NCI-H1092 (cell line): Measurements from ENCODE around the gene POLR3C.
A peak's percentile ranks its signal among the peaks of the same experiment; 100 is the strongest.
"Not testable (repeated sequence)": the region's sequence is repeated elsewhere in the genome, so short reads cannot be mapped to it uniquely, and the experiment has no call there.

Source experiments
- DNase-seq: peaks from one replicate; lab custom pipeline; 2025; lab: John Stamatoyannopoulos, UW

Gene POLR3C

DNA sequence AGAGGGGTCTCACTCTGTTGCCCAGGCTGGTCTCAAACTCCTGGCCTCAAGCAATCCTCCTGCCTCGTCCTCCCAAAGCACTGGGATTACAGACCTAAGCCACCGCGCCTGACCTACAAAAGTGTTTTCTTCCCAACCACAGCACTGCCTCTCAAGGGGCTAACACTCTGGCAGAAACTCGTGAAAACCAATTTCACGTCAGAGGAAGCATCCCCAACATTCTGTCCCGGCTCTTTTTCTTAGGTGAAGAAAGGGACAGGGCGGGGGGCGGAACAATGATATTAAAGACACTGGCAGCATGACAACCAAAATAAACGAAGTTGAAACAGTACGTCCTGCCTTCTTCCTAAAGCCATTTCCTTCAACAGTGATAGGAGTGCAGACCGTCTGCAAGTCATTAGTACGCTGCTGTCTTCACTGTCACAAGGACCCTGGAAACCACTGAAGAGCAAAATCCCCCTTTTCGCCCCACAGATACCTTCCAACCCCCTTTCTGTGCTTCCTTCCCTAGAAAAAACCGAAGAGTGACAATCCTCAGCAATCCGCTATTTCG lies 1.1 kb upstream of the POLR3C start:
- not testable (repeated sequence) for DNase-seq

DNA sequence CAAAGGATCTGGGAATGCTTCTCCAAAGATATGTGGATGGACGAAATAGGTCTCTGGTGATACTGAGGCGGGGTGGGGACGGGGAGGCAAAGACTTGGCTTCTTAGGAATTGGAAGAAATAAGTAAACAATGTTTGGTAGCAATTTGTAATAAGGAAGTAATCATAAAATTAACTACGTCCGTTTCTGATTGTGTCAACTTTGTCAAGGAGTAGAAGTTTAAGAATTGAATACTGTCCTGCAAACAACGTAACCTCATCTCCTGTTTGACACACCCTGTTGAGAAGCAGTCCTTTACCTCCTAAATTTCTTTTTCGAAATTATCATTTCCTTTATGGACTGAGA lies 471 bp downstream of the POLR3C start:
- DNase-seq = no peak

DNA sequence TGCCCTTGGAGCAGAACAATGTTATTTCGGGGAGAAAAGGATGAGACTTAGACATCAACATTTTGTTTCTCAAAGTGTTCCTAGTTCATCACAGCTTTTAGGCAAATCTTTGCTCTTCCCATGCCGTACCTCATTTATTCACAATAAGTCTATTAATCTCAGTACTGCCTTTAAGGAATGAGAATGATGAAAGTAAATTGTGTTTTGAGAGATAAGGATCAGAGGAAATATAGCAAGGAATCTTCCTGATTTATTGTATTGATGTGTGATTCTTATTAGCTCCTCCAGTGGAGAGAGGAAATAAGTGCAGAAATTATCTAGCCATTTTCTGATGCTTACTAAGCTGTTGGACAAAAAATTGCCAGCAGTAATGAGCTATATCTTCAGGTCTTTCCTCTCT lies 2.0 kb downstream of the POLR3C start:
- no peak for DNase-seq

DNA sequence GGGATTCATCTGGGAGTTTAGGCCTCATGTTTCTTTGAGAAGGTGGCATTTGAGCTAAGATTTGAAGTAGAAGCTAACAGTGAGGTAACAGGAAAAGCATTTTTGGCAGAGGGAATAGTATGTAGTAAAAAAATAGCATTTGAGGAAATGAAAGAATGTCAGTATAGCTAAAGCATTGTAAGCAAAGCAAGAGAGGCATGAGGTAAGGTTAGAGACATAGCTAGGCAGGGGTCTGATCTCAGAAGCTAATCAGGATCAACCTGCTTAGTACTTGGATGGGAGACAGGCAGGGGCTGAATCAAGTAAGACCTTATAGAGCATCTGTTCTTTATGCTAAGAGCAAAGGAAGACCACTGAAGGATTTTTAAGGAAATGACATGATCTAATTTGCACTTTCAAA lies 4.0 kb downstream of the POLR3C start:
- DNase-seq = no peak

DNA sequence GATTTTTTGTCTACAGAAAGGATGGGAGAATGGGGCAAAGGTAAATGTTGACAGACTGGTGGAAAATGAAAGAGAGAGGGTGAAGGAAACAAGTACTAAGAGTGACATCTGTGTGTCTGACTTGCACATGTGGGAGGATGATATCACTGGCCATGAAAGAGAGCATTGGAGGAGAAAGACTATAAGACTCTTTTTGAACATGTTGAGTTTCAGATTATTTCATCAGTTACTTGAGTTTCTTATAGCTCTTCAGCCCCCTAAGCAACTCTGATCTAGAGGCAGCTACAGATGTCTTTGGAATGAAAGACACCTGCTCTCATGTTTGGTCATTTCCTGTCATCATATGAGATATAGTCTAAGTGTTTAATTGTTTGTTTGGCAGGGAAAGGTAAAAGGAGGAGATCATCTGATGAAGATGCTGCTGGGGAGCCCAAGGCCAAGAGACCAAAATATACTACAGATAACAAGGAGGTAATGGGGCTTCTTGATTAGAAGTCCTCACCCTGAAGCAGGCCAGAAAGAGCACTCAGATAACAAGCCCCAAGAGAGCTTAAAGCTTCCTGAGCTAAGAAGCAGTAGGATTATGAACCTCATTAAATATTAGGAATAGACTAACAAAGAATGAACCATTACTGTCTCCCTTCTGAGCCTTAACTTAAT lies 4.5 kb downstream of the POLR3C start:
- no peak for DNase-seq

DNA sequence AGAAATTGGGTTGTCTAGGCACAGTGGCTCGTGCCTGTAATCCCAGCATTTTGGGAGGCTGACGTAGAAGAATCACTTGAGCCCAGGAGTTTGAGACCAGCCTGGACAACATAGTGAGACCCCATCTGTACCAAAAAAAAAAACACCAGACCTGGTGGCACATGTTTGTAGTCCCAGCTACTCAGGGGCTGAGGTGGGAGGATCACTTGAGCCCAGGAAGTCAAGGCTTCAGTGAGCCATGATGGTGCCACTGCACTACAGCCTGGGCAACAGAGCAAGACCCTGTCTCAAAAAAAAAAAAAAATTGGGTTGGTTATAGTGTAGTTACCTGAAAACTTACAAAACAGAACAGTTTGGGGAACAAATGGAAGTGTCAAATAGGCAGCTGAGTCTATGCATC lies 6.8 kb downstream of the POLR3C start:
- DNase-seq = not testable (repeated sequence)

DNA sequence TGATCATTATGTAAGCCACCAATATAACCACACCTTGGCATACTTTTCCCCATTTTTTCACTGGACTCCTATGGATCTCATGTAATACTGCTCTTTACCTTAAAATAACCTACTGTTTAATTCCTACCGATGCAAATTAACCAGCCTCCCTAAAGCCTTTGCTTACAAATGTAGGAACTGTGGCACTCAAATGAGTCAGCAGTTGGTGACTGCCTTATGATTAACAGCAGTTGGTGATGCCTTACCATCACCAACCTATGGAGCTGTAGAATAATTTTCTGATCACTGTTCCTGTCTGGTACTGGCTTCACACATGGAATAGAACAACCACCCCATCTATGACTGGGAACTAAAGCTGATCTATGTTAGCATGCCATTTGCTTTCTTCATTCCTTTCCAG lies 13.7 kb downstream of the POLR3C start:
- DNase-seq = no peak

DNA sequence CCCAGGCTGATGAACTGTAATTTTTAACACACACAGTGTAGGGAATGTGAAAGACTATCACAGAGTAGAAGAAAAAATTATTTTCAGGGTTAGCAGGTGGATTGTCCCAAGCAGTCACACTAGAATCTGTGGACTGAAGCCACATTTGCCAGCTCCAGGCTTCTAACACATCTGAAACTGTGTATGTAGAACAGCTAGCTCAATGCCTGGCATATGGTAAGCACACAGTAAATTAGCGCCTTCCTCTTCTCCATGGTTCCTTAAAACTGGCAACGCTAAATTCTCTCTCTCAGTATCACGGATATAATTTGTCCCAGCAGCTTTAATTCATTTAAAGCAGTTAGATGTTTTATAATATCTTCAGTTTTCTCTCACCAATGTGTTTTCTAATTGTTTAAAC lies 19.0 kb downstream of the POLR3C start:
- no peak for DNase-seq

DNA sequence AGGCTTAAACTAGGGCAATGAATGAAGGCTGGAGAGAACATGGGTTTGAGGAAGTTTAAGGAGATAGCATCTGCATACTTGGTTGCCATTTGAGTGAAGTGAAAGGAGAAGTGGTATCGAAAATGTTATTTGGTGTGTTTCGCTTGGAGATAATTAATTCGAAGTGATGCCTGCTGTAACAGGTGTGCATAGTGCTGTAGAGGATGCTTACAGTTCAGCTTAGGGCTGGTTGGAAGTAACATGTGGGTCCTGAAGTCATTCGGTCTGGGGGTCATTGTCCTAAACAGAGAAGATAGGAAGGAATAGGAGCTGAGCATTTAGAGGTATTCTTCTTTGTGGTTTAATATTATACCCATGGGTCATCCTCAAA lies 21.1 kb downstream of the POLR3C start:
- DNase-seq = no peak

DNA sequence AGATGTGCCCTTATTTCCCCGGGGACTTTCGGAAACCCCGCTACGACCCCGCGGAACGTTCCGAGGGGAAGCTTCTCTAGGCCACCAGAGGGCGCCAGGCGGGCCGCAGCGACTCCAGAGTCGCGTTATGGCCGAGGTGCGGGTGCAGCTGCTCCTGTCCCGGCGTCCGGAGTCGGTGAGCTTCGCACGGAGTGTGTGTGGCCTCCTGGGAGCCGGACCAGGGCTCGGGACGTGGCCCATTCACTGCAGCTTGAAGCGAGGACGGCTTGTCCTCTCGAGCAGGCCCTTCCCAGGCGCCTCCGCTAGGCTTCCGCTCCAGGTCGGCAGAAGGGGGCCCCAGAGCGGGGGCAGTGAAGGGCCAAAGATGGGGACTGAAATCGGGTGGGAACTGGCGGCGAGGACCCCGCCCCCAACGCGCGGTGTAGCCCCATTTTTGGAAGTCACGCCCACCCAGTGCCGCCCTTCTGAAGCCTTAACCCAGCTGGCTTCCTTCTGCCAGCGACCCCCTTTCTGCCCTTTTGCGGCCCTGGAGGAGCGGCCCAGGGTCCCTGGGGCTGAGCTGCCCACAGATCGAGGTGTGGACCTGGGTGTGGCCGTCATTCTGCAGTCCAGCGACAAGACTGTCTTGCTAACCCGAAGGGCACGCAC lies 21.6 kb downstream of the POLR3C start, which contains the start of gene NUDT17:
Gene NUDT17, plus strand, starts transcription at position 117 of the 648 bp plus-strand sequence. Its CDS starts 11 bp downstream, at position 128.
- peak; percentile 81 for DNase-seq

DNA sequence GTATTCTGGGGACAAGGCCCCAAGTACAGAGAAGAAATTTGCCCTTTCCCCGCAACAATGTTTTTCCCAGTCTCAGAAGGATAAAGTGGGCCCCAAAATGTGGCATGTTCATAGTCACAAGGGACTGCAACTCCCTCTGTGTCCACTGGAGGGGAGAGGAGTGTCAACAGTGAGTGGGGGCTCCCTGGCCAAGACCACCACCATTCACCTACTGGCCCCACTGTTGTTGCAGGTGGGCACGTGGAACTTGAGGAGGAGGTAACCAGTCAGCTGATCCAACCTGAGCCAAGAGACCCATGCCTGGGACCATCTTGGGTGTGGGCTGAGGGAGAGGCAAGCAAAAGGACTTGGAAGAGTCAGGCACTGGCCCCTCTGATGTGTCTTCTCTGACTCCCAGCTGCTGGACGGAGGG lies 22.2 kb downstream of the POLR3C start:
- peak; percentile 30 for DNase-seq

DNA sequence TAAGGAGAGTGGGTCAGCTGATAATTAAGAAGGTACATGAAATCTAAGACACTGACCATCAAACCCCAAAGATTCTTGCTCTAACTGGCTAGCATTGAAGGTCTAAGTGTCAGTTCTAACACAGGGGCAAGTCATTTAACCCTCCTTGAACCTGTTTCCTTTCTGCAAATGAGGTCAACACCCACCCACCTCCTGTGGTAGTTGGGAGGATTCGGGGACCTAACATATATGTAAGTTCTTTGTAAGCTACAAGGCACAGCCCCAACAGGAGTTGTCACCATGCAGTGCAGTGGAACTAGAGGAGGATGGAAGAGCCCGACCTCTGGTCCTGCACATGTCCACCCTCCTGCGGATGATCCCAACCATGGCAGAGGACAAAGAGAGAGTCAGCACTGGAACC lies 23.8 kb downstream of the POLR3C start:
- no peak for DNase-seq

DNA sequence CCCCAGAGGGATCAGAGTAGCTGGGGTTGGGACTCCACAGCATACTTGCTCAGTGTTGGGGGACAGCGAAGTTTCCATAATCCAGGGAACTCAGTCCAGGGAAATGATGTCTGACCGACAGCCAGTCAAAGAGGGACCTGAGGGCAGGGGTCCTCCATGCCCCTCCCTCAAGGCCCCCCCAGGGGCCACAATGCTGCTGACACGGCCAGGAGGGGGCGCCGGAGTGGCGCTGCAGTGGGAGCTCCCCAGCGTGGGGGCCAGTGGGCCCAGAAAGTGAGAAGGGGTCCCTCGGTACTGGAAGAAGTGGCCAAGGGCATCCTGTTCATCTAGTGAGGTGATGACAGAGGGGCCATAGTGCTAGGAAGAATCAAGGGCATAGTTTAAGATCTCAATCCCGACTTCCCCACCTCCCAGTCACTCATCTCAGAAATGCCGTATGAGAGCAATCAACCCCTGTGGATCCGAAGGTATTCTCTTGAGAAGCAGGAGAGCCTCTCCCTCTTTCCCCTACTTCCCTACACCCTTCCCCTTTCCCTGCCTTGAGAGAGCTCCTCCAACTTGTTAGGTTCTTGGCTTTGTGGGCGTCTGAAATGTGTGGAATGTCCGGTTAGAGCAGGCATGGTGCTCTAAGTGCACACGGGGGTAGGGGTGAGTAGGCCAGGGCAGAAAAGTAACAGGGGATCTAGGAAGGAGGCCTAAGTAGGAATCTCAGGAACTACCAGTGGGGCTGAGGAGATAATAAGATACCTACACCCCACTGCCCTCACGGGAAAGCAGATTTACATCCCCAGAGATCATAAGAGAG lies 25.6 kb downstream of the POLR3C start:
- DNase-seq = no peak

DNA sequence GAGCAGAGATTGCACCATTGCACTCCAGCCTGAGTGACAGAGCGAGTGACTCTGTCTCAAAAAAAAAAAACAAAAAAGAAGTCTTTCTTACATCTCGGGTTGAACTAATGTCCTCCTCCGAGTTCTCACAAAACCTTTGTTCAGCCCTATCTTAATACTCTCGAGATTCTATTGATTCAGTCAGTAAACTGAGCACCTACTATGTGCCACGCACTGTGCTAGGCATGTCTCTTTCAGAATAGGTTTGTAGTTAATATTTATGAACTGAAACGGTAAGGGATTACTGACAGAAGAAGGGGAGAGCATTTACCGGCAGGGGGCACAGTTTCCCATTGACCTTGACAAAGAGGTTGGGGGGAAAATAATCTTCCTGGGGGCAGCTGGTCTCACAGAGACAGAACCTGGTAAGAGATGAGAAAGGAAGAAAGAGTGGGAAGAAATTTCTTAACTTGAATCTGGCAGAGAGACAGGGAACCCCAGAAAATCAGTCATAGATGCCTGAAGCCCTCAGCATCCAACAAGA lies 31.5 kb downstream of the POLR3C start:
- DNase-seq = no peak

DNA sequence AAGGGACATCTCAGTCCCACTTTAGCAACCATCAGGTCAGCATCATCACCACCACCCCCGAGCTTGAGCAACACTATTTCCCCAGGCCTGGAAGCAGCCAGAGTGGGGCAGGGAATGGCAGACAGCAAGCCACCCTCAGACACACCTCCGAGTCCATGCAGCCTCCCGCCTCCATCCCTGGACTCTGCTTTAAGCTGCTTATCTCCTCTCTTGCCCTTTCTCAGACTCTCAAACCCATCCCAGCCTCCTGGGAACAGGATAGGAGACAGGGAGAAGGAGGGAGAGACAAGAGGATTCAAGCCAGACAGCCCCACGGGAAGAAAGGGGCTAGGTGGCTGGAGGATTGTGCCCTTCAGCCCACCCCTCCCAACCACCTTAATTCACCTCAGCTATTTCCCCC lies 33.2 kb downstream of the POLR3C start:
- no peak for DNase-seq

DNA sequence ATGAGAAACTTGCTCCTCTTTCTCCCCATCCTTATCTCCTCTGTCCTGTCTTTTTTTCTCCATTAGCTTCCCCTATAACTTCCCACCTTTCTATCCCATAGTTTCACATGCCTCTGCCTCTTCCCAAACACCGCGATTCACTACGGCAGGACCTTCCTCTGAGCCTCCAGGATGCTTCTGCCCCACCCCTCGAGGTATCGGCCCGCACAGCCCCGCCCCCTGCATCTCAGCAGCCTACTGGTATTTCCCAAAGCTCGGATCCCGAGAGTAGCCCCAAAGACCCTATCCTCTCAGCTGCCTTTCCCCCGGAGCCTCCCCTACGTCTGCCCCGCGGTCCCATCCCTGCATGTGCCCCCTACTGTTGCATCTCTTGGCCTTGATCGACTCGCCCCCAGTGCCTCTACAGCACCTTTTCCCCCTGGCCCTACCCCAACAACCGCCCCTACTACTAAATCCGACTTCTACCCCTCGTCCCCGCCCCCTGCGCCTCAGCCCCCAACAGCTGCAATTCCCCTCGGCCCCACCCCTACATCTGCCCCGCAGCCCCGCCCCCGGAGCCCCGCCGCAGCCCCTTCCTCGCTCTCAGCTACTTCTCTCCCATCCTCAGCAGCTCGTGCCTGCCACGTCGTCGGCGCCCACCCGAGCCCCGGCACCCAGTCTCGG lies 34.4 kb downstream of the POLR3C start:
- no peak for DNase-seq

DNA sequence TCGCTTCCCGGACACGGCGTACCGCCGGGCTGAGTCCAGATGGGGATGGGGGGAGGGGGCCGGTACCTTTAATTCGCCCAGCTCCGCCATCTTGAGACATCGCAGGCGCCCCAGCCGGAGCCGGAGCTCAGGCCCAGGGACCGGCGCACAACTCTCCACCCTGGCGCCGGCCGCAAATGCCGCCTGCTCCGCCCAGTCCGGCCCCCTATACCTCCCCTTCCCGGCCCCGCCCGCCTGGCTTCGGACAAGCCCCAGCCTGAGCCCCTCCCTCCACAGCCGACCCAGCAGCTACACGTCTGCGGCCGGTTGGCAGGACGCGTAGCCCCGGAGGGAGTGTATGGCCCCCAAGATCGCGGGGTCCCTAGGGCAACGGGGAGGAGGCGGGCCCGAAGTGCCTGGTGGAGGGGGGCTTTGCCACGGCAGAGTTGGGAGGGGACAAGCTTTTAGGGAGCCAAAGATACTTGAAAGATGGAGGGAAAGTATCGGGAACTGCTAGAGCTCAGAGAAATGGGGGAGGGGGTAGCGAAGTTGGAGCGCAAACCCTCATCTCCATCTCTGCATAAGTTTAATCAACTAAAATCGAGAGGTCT lies 35.0 kb downstream of the POLR3C start, which contains the start of gene PIAS3:
Gene PIAS3, minus strand, starts transcription at position 181 of the 590 bp plus-strand sequence. Its CDS starts 91 bp downstream, at position 90.
- peak; percentile 85 for DNase-seq

DNA sequence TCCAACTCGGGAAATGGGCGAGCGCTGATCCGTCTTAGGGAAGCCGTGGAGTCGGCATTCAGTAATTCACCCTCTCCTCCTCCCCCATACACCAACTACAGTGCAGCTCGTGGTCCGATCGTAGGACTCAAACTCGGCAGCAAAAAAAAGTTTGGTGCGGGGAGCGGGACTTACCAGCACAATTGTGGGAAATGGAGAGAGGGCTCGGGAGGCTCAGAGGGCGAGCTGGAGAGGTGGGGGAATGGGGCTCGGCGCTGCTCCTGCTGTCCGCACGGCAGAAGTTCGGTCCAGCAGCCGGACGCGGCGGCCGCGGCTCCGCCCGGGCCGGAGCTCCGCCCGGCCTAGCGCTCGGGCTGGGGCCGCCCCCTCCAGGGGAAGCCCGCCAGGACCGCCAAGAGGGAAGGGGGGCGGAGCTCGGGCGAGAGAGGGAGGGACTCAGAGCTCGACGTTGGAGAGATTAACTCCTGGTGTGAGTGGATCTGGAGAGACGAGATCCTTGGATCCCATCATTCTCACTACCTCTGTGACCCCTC lies 35.6 kb downstream of the POLR3C start:
- peak; percentile 43 for DNase-seq

DNA sequence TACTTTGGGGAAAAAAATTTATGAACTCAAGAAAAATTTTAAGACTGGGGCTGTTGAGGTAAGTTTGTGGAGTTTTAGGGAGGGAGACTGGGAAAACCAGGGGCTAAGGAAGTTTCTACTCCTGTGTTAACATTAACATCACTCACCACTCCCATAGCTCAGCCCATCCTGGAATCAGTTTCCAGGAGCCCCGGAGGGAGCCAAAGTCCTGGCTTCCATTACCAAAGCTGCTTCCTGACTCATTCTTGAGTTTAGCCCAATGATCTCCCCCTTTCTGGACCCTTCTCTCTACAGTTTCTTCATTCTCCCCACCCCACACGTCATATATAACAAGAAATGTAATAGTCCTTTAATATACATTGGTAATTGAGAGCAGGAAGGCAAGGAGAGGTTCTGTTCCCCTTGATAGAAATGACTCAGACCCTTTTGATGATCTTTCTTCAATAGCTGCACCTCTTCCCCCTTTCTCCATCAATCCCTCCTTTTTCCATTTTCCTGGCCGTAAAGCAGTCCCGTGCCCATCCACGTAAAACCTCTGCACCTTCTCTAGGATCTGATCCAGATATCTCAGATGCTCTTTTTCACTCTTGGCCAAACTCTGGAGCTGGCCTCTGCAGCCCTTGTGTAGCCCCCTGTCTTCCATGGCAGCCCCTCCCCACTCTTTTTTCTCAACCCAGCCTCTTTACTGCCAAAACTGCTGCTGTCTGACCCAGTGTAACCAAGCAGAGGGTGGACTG lies 39.5 kb downstream of the POLR3C start:
- DNase-seq = no peak

DNA sequence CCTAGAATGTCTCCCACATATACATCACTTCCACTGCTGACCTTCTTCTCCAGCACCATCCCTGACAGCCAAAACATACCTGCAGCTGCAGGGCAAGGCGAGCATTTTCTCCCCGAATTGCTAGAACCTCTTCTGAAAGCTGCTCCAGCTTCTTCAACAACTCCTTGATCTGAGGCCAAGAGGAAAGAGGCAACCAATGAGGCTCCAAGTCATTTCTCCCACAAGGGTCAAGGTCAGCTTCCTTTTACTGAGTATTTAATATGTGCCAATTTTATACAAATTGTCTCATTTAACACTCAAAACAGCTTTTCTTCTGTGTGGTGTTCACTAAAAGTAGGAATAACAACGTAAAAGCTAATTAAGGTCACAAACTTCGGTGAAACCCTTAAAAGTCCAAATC lies 44.2 kb downstream of the POLR3C start:
- DNase-seq = no peak
